IPS-15b (cell line): ENCODE measurements around the gene TMEM167A.
A peak's percentile ranks its signal among the peaks of the same experiment; 100 is the strongest.

Experiments
- H3K27me3 ChIP-seq: one replicate; pipeline ENCODE4 v1.6.1; 2013; ENCODE audit warnings: low read length; ENCODE audit not compliant: control insufficient read depth, insufficient read depth
- H3K36me3 ChIP-seq: one replicate; pipeline ENCODE4 v1.6.1; 2013; ENCODE audit warnings: low read length; ENCODE audit not compliant: control insufficient read depth, insufficient read depth
- H3K4me1 ChIP-seq: one replicate; pipeline ENCODE4 v1.6.1; 2013; ENCODE audit warnings: mild to moderate bottlenecking, low read length; ENCODE audit not compliant: control insufficient read depth, insufficient read depth
- H3K4me3 ChIP-seq: one replicate; pipeline ENCODE4 v1.5.1; 2013; ENCODE audit warnings: low read depth, low read length
- H3K9ac ChIP-seq: one replicate; pipeline ENCODE4 v1.6.1; 2013; ENCODE audit warnings: low read depth, mild to moderate bottlenecking, low read length
- H3K9me3 ChIP-seq: one replicate; pipeline ENCODE4 v1.6.1; 2013; ENCODE audit warnings: mild to moderate bottlenecking, low read length; ENCODE audit not compliant: control insufficient read depth, insufficient read depth

The TMEM167A gene, protein sequence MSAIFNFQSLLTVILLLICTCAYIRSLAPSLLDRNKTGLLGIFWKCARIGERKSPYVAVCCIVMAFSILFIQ

DNA sequence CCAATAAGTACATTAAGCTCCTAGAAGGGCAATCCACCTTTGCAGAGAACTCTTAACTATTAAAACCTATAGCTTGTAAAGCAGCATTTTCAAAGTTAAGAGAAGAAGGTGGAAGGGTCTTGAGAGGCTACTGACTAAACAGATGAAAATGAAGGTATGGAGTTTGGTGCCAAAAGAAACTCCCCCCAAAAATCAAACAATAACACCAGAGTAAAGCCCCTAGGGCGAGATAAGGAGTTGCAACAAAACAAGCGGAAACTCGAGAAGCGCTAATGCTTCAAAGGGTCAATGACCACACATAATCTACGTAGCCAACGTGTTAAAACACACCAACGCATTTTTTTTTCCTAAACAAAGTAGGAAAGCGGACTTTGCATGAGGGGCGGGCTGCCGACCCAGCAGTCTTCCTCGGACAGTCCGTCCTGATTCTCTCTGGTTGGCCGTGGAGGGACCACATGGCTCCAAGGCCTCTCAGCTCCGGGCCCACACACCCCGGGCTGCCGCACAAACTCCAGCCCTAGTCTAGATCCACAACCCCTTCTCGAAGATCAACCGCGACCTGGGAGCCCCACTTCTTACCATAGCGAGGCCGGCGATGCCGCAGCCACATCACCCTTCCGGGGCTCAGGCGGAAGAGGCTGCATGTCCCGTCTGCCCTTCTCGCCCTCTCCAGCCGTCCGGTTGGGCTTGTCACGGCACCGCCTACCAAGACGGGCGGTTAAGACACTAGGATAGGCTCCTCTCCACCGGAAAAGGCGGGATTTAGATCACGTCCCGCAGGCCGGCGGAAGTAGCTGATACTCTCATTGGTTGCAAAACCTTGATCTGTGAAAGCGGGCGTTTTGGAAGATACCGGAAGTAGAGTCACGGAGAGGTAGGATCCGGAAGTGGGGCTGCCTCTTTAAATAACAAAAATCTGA lies at the start of gene TMEM167A, which contains the start of gene XRCC4:
Gene TMEM167A, minus strand, starts transcription at position 653 of the 920 bp plus-strand sequence. Its CDS starts 71 bp downstream, at position 582.
Gene XRCC4, plus strand, starts transcription at position 806 of the 920 bp plus-strand sequence. CDS start 27,373 bp downstream, outside the sequence.
- no peaks in the 10 kb centered on the region for H3K36me3 ChIP-seq
- H3K4me3 ChIP-seq, result peak within 1 kb of the TSS; percentile 78
- no peaks in the 10 kb centered on the region for H3K27me3 ChIP-seq
- H3K9me3 ChIP-seq, result no peaks in the 10 kb centered on the region
- H3K4me1 ChIP-seq, result peaks cover 19% of the 10 kb centered on the region
- H3K9ac ChIP-seq, result peak within 1 kb of the TSS; percentile 95

DNA sequence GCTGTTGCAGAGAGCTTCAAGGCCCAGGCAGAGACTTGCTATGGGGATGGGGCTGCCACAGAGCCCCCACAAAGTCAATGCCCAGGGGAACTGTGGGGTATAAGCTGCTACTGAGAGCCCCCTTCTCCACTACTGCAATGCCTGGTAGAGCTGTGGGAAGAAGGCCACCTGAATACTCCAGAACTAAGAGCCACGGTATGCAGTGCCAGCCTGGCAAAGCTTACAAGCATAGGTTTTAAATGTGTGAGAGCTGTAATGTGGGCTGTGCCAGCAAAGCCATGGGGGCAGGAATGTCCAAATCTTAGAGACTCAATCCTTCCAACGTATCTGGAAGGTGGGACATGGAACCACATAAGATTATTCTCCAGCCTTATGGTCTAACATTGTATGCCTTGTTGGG lies 49.3 kb upstream of the TMEM167A start:
- H3K9me3 ChIP-seq, result no peaks in the 10 kb centered on the region
- no peaks in the 10 kb centered on the region for H3K36me3 ChIP-seq
- no peaks in the 10 kb centered on the region for H3K4me1 ChIP-seq
- H3K27me3 ChIP-seq, result no peaks in the 10 kb centered on the region
- no peak overlapping the region for H3K9ac ChIP-seq
- H3K4me3 ChIP-seq, result no peak overlapping the region

DNA sequence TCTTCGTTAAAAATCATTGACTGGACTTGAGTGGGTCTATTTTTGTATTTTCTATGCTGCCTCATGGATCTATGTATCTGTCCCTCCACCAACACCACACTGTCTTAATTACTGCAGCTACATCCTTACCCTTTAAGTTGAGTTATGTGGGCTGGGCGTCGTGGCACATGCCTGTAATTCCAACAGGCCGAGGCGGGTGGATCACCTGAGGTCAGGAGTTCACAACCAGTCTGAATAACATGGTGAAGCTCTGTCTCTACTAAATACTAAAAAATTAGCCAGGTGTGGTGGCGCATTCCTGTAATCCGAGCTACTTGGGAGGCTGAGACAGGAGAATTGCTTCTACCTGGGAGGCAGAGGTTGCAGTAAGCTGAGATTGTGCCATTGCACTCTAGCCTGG lies 48.4 kb upstream of the TMEM167A start:
- Histone ChIP-seq H3K9me3 (no peaks in the 10 kb centered on the region), H3K4me1 (no peaks in the 10 kb centered on the region), H3K36me3 (no peaks in the 10 kb centered on the region), H3K27me3 (no peaks in the 10 kb centered on the region), H3K4me3 (no peak overlapping the region), H3K9ac (no peak overlapping the region)

DNA sequence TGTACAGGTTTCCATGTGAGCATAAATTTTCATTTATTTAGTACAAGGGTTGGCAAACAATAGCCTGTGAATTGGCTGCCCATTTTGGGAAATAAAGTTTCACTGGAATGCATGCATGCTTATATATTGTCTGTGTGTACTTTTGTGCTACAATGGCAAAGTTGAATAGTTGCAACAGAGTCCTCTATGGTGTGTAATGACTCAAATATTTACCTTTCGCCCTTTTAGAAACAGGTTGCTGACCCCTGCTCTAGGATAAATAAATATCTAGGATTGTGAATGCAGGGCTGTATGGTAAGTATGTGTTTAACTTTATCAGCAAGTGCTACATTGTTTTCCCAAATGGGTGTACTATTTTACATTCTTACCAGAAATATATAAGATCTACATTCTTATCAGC lies 47.4 kb upstream of the TMEM167A start:
- Histone ChIP-seq H3K4me1 (no peaks in the 10 kb centered on the region), H3K9ac (no peak overlapping the region), H3K36me3 (no peaks in the 10 kb centered on the region), H3K9me3 (no peaks in the 10 kb centered on the region), H3K4me3 (no peak overlapping the region), H3K27me3 (no peaks in the 10 kb centered on the region)

DNA sequence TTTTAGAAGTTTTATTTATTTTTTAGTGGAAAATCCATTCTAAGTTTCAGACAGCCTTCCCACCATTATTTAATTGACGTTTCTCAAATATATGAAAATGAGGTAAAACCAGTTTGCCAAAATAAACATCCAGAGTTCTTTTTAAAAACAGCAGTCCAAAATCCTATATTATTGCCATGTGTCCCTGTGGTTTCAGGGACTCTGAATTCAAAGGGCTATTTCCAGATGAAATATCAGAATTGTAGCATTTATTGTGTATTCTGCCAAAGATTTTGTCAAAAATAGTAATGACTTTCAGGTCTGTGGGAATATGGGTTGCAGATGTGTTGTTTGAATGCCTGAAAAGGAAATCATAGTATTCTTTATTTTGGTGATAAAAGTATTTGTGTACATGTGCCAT lies 41.8 kb upstream of the TMEM167A start:
- Histone ChIP-seq H3K27me3 (no peaks in the 10 kb centered on the region), H3K9me3 (peaks cover 4% of the 10 kb centered on the region), H3K36me3 (no peaks in the 10 kb centered on the region), H3K4me3 (no peak overlapping the region), H3K9ac (no peak overlapping the region), H3K4me1 (no peaks in the 10 kb centered on the region)

DNA sequence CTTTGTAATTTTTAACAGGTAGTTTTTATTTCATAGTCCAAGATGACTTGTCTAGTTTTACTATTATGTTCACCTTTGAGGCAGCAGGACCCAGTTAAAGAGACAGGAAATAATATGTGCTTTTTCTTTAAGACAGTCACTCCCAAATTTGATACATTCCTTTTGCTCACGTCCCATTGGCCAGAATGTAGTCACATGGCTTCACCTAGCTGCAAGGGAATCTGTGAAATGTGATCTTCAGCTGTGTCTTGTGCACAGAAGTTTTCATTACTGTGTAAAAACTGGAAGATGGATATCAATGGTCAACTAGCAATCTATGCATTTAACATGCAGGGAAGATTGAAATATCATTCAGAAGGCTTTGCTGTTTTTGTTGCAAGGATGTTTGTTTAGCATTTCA lies 41.3 kb upstream of the TMEM167A start:
- Histone ChIP-seq H3K27me3 (no peaks in the 10 kb centered on the region), H3K9ac (no peak overlapping the region)

DNA sequence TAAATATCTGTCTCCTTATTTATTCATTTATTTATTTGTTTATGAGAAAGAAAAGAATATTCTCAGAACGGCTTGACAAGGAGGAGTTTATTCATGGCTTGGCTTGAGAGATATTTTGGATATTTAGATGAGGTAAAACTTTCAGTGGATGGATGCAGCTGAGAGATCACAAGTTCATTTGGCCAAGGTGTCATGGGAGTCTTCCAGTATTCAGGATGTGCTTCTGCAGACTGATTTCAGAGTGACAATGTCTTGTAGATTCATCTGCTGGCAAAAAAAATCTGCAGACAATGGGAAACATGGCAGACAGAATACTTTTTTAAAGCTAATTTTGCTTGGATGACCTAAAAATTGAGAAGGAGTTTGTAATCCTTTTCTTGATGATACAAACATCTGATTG lies 38.6 kb upstream of the TMEM167A start:
- Histone ChIP-seq H3K4me3 (no peak overlapping the region), H3K4me1 (no peaks in the 10 kb centered on the region), H3K36me3 (no peaks in the 10 kb centered on the region), H3K27me3 (no peaks in the 10 kb centered on the region), H3K9me3 (peaks cover 4% of the 10 kb centered on the region), H3K9ac (no peak overlapping the region)

More for the DNA sequence above, 41.3 kb upstream of the TMEM167A start:
- Histone ChIP-seq H3K36me3 (no peaks in the 10 kb centered on the region), H3K9me3 (peaks cover 4% of the 10 kb centered on the region), H3K4me1 (no peaks in the 10 kb centered on the region), H3K4me3 (no peak overlapping the region)

DNA sequence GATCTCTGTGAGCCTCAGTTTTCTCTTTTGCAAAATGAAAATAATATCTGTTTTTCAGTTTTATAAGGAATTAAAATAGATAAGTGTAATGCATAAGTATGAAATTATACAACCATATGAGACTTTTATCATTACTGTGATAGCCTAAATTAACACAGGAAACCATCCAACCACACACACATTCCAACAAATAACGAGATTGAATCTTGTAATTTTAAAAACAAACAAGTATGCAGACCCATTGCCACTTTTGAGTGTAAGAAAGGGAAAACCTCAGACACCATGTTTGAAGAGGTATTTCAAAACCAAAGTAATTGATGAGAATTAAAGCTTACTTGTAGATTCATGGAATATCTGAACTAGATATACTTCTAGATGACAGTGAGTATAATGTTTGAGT lies 32.2 kb upstream of the TMEM167A start:
- Histone ChIP-seq H3K27me3 (no peaks in the 10 kb centered on the region), H3K4me3 (no peak overlapping the region), H3K4me1 (no peaks in the 10 kb centered on the region), H3K36me3 (no peaks in the 10 kb centered on the region), H3K9me3 (no peaks in the 10 kb centered on the region), H3K9ac (no peak overlapping the region)

DNA sequence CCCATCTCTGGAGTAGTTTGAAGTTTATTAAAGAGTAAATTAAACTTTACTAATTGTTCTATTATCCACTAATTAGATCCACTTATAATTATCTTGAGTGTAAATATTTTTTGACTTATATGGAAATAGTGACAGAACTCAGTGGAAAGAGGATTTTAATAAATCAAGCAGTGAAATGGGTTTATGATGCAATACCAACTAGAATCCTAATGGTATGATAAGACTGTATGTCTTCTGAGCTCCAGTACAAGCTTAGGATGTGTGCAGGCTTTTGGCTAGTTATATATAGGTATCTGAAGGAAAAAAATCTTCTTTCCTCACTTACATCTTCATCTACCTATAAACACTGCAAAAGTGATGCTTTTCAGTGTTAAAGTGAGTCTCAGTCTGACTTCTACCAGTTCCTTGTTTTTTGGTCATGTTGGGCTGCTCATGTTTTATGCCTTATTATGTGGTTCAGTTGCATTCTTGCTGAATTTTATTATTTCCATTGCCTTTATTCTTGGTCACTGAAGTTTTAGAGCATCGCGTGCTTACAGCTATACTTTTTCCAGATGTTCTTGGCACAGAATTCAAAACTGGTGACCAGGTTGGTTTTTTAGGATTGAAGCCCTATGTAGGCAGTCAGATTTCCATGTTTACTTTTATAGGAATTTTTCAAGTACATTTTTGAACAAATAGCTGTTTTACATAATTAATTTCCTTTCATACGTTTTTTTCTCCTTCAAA lies 30.7 kb upstream of the TMEM167A start:
- Histone ChIP-seq H3K27me3 (no peaks in the 10 kb centered on the region), H3K36me3 (no peaks in the 10 kb centered on the region), H3K9ac (no peak overlapping the region), H3K4me1 (no peaks in the 10 kb centered on the region), H3K4me3 (no peak overlapping the region), H3K9me3 (no peaks in the 10 kb centered on the region)

DNA sequence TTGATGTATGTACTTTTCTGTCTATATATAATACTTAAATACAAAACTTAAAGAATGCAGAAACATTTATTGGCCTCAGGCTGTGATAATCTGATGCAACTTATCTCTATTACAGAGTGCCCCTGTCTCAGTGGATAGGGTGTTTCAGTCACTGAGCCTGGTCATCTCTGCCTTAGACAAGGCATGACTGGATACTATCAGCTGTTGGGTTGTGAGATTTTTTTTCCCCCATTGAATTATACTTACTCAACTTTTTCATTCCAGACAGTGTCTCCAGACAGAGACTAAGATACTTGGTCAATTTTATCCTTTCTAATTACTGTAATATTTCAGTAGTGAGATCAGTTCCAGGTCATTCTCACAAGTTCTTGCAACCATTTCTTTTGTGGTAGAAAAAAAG lies 26.8 kb upstream of the TMEM167A start:
- Histone ChIP-seq H3K36me3 (no peaks in the 10 kb centered on the region), H3K27me3 (no peaks in the 10 kb centered on the region), H3K9ac (no peak overlapping the region), H3K4me1 (peaks cover 5% of the 10 kb centered on the region), H3K9me3 (no peaks in the 10 kb centered on the region), H3K4me3 (no peak overlapping the region)

DNA sequence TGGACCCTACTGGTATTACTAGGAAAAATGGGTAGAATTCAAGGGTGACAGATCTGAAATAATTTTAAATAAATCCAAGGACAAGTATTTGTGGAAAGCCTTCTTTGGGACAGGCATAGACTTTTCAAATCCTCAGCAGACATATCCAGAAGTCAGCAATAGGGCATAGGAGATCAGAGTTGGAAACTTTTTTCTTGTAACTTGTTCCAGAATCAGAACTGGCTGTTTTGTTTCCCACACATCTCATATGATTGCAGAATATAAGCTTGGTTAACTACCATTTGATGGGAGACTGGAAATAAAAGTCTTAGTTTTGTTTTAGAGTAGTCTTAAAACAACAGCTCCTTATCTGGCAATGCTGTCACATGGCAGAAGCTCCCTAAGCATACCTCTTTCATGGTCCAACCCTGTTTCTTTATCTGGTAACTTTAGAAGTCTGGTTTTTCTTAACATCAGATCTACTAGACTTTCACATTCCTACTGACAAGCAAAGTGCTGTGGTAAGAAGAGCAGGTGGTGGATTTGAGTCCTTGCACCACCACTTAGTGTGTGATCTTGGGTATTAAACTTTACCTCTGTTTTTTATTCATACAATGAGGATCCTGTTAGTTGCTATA lies 25.3 kb upstream of the TMEM167A start:
- no peak overlapping the region for H3K4me3 ChIP-seq
- H3K4me1 ChIP-seq, result peaks cover 9% of the 10 kb centered on the region
- H3K27me3 ChIP-seq, result no peaks in the 10 kb centered on the region
- H3K36me3 ChIP-seq, result no peaks in the 10 kb centered on the region
- no peaks in the 10 kb centered on the region for H3K9me3 ChIP-seq
- H3K9ac ChIP-seq, result no peak overlapping the region
